Stimulated activated CD4-positive, alpha-beta T cell treated with anti-CD3 and anti-CD28 coated beads, Interleukin-1b, Interleukin-23, amount 100 ng/mL, for 24 hours (primary cell): ENCODE results near the gene ANO9.
"Not testable (repeated sequence)": the region's sequence is repeated elsewhere in the genome, so short reads cannot be mapped to it uniquely, and the experiment has no call there.

Experiments
- DNase-seq, 4 experiments: peaks; one replicate each; pipeline ENCODE4 v3.0.0-alpha.2; 2020; ENCODE audit warnings: low read depth in 4 of 4, low spot score in 1 of 4

Gene ANO9

GRCh38 chr11:437228-437870 is 4.5 kb downstream of the ANO9 start:
- no peak for DNase-seq

DNA sequence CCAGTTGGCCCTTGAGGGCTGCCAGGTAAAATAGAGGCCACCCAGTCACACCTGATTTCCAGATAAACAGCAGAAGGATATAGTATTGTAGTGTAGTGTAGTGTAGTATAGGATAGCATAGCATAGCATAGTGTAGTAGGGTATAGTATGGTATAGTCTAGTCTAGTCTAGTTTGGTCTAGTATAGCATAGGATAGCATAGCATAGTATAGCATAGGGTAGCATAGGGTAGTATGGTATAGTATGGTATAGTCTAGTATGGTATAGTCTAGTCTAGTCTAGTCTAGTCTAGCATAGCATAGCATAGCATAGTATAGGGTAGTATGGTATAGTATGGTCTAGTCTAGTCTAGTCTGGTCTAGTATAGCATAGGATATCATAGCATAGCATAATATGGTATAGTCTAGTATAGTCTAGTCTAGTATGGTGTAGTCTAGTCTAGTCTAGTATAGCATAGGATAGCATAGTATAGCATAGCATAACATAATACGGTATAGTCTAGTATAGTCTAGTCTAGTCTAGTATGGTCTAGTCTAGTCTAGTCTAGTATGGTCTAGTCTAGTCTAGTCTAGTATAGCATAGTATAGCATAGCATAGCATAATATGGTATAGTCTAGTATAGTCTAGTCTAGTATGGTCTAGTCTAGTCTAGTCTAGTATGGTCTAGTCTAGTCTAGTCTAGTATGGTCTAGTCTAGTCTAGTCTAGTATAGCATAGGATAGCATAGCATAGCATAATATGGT is 6.6 kb downstream of the ANO9 start:
- DNase-seq: not testable (repeated sequence)

DNA sequence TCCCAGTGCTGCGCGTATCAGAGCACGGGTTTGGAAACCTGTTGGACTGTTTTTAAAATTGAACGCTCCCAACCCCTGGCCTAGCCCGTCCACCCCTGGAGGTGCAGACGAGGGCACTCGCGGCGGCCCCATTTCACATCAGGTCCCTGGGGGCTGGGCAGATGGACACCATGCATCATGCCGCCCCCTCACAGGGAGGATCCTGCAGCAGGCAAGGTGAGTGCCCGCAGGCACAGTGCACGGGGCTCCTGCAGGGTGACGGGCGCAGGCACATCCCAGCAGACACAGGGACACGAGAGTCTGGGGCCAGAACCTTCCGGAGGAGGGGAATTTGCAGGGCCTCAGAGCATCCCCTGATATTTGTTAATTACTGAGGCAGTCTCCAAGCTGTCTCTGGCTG is 7.3 kb downstream of the ANO9 start:
- no peak for DNase-seq

DNA sequence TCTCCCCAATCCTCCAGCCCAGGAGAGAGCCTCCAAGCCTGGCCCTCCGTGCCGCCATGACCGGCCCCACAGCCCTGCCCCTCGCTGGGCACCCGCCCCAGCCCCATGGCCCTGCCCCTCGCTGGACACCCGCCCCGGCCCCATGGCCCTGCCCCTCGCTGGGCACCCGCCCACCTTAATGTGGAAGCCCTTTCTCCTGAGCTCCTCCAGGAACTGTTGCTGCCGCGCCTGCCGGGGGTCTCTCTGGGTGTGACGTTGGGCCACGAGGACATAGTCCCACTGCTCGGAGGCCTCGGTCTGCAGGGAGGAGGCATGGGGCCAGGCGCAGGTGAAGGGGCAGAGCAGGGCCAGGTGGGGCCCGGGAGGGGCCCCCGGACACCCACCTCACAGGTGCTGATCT is 8.2 kb downstream of the ANO9 start:
- no peak for DNase-seq

DNA sequence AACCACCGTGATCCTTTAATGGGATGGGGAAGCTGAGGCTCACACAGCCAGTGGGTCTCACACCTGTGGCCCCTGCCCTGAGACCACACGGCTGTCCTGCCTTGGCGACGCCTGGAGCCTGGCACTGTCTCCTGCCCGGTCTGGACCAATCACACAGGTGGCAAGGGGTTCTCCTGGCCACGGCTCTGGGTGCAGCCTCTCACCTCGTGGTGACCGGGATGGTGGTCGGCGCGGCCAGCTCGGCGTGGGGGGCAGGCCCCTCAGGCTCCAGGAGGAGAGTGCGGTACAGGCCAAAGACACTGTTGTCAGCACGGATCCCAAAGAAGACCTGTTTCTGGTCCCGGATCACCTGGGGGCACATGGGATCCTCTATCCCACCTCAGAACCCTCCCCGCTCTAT is 8.7 kb downstream of the ANO9 start:
- DNase-seq: no peak

- DNase-seq: no peak
Observed at GRCh38 chr11:432501-433100, 9.2 kb downstream of the ANO9 start.

GRCh38 chr11:431921-432320 is 9.9 kb downstream of the ANO9 start:
- DNase-seq: no peak

DNA sequence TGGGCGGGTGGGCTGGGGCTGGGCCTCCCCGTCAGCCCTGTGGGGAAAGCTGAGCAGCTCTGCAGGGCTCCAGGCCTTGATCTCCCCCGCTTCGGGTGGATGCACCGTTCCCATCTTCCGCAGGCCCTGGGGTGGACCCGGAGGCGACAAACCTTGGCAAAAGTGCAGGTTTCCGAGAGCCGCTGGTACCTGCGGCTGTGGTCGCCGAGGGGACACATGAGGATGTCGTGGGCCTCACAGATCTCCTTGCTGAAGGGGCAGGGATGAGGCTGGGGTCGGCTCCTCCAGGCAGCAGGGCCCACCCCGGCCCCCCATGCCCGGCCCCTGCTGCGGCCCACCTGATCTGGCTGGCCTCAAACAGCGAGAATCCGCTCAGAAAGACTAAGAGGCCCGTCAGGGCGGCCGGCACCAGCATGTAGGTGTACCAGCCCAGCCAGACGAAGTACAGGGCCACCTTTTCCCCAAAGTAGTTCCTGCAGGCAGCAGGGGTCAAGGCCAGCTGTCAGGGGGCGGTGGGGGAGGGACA is 11.8 kb downstream of the ANO9 start:
- DNase-seq: no peak

DNA sequence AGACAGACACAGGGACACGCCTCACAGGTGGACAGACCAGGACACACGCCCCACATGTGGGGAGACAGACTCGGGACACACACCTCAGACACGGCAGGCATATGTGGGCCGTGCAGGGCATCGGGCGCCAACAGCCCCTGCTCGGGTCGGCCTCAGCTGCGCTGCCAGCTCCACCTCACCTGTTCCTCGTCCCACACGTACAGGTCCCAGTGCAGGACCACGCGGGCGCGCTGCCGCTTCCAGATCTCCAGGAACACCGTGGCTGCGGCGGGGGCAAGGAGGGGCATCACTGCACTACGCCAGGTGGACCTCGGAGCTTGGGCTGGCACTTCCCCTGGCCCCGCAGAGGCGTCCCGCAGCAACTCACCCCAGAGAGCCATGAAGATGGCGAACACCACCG is 12.4 kb downstream of the ANO9 start:
- DNase-seq: no peak

DNA sequence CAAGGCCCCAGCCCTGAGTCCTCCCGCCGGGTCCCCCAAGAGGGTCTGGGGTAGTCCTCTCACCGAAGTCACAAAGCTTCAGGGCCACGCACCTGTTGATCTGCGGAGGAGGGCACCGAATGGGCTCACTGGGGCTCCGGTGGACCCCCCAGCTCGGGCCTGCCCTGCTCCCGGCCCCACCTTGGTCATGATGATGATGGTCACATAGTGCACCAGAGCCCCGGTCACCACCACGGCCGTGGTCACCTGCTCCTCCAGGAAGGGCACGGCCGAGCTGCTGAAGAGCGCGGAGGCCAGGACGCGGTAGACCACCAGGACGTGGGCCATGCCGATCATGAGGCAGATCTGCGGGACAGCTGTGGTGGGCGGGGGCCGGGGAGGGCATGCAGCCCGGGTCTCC is 13.5 kb downstream of the ANO9 start:
- no peak for DNase-seq

DNA sequence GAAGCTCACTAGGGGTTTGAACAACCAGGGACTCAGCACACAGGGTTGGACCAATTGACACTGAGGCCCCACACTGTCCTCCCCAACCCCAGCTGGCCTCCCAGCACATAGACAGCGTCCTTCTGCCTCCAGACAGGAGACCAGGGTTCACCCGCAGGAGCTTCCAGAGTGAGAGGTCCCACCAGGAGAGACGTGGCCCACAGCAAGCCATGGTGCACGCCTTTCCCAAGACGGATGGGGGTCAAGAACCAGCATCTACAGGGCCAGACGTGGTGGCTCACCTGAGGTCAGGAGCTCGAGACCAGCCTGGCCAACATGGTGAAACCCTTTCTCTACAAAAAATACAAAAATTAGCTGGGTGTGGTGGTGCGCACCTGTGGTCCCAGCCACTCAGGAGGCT is 15.0 kb downstream of the ANO9 start:
- no peak for DNase-seq

DNA sequence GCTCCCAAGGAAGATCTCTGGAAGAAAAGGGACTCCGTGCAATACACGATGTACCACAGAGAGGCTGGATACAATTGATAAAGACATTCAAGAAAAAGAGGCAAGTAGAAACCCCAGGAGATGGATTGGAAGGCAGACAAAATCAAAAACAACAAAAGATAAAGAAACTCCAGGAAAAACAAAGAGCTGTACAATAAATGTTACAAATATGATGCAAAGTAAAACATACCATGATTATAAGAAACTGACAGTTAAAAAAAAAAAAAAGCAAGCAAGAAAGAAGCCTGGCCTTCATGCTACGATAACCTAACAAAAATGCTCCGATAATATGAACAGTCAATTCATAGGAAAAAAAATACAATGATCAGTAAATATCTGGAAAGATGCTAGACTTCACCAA is 16.5 kb downstream of the ANO9 start:
- DNase-seq: no peak

DNA sequence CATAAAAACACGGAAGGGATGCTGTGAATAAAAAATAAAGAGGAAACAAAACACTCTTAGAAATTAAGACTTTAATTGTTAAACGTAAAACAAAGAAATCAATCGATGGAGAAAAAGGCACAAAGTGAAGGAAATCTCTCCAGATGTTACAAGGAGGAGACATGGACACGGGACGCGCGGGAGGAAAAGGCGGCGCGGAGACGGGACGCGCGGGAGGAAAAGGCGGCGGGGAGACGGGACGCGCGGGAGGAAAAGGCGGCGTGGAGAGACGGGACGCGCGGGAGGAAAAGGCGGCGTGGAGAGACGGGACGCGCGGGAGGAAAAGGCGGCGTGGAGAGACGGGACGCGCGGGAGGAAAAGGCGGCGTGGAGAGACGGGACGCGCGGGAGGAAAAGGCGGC is 17.0 kb downstream of the ANO9 start:
- DNase-seq: not testable (repeated sequence)

GRCh38 chr11:424232-424631 is 17.6 kb downstream of the ANO9 start:
- DNase-seq: no peak

DNA sequence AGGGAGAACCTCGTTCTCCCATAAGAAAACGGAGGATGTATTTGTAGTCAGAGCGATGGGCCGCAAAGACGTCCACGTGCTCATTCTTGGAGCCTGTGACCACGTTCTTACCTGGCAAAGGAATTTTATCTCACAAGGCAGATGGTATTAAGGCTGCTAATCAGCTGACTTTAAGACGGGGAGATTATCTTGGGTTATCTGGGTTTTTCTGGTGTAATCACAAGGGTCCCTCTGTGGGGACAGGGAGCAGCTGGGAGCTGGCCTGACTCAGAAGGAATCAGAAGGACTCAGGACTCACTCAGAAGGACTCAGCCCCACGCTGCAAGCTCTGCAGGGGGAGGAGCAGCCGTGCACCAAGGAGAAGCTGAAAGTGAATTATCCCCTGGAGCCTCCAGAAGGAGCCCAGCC is 19.6 kb downstream of the ANO9 start:
- DNase-seq: no peak

GRCh38 chr11:420911-421321 is 20.9 kb downstream of the ANO9 start:
- DNase-seq: no peak

DNA sequence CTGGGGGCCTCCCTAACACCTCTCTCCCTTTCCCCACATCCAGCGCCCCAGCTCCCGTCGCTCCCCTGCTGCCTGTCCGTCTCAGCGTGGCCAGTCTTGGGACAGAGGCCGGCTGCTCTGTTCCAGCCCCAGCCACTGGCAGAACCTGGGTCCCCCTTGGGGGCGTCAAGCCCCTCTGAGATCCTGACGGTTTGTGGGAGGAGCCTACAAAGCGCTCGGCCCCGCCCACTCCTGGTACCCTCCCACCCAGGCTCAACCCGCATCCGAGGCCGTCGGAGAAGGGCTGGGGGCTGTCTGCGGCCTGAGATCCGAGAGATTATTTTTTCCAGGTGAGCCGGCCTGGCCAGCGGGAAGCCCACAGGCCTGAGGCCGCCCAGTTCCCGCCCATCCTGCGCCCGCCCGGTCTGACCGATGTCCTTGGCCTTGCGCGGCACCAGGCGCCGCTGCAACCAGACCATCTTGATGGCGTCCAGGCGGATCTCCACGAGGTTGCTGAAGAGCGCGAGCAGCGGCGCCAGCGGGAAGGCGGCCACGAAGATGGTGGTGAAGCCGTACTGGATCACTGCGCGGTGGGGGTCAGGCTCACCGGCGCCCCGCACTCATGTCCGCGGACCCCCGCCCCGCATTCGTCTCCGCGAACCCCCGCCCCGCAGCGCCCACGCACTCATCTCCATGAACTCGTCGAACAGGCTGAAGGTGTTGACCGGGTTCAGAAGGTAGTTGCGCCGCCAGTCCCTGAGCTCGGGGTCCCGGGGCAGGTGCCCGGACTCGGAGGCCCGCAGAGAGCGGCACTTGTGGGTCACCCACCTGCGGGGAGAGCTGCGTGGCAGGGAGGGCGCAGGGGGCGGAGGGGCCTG is 21.5 kb downstream of the ANO9 start:
- DNase-seq: no peak

DNA sequence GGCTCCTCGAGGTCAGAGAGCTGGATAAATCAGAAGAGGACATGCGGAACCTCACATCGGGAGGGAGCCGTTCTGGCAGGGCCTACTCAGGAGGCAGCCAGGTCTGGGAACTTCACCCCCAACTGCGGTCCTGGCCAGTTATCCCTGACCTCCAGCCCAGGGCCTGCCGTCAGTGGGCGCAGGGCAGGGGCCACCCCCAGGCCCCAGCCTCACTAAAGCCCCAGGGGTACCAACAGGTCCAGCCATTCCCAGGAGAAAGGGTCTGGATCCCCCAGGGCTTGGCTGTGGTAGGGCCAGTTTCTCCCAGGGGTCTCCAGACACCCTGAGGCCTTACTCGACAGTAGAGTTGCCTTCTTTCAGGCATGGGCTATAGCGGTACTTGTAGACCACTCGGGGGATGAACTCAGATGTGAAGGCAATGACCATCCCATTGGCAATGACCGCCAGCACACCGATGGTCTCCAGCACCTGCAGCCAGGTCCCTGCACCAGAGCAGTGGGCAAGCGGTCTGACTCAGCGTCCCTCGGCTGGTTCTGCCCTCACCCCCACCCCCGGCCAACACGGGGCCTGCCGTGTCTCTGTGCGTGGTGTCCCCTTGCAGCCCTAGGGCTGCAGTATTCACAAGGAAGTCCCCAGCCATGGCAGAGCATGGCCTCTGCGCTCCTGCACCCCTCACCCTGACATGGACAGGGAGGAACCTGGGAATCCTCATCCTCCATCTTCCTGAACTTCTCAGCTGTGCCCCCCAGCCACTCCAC is 22.4 kb downstream of the ANO9 start:
- no peak for DNase-seq

GRCh38 chr11:418343-419247 is 23.2 kb downstream of the ANO9 start:
- no peak for DNase-seq
